ENCODE data around the gene CES4A. TPM values are rescaled to one million over a fixed set of nuclear protein-coding genes. Genes with fewer than 3 reads are reported as not detected.

Gene CES4A
- total RNA-seq, 2 donors from 2014 or later = 5.9 to 7.8 TPM

GRCh38 chr16:67027046-67027445 is 38.7 kb downstream of the CES4A start:
- intact Hi-C loops (cut with DNase I) = no loop called here
- no peak overlapping the region for H3K4me3 ChIP-seq

GRCh38 chr16:67028167-67028695 is 39.8 kb downstream of the CES4A start:
- no peaks in the 10 kb centered on the region for H3K9me3 ChIP-seq
- no peak for TF ChIP-seq CTCF (IDR thresholded peaks at IDR 0.05)
- H3K27me3 ChIP-seq = no peaks in the 10 kb centered on the region
- H3K4me1 ChIP-seq = peaks cover 5% of the 10 kb centered on the region
- no peak for DNase-seq
- peak overlapping the region; percentile 86 for H3K27ac ChIP-seq
- H3K36me3 ChIP-seq = no peaks in the 10 kb centered on the region
- H3K4me3 ChIP-seq = peak overlapping the region; percentile 35
- H3K9ac ChIP-seq (ENCODE audit: low read depth in 2 of 2, low read length in 2 of 2) = peak overlapping the region; percentile 93 to 98
- intact Hi-C loops (cut with DNase I) = no loop called here

More at GRCh38 chr16:67027046-67027445, 38.7 kb downstream of the CES4A start:
- no peak overlapping the region for H3K27ac ChIP-seq
- H3K36me3 ChIP-seq = no peaks in the 10 kb centered on the region
- no peaks in the 10 kb centered on the region for H3K27me3 ChIP-seq
- H3K4me1 ChIP-seq = peaks cover 5% of the 10 kb centered on the region
- no peak overlapping the region for H3K9ac ChIP-seq (ENCODE audit: low read depth in 2 of 2, low read length in 2 of 2)
- DNase-seq = no peak
- TF ChIP-seq CTCF (IDR thresholded peaks at IDR 0.05) = no peak
- no peaks in the 10 kb centered on the region for H3K9me3 ChIP-seq

GRCh38 chr16:67028696-67029253 is 40.4 kb downstream of the CES4A start, which contains the start of gene CBFB:
Gene CBFB, plus strand, starts transcription at chr16:67029149. Its CDS starts 259 bp downstream, at chr16:67029408.
- Histone ChIP-seq H3K4me1 (peaks cover 5% of the 10 kb centered on the region), H3K9me3 (no peaks in the 10 kb centered on the region), H3K36me3 (no peaks in the 10 kb centered on the region), H3K27me3 (no peaks in the 10 kb centered on the region), H3K4me3 (peak within 1 kb of the TSS; percentile 99), H3K27ac (peak within 1 kb of the TSS; percentile 100), H3K9ac (ENCODE audit: low read depth in 2 of 2, low read length in 2 of 2) (peak within 1 kb of the TSS; percentile 95 to 98)
- DNase-seq = peak; percentile 92
- intact Hi-C loops (cut with DNase I) = no loop called here
- no peak for TF ChIP-seq CTCF (IDR thresholded peaks at IDR 0.05)

GRCh38 chr16:67029254-67030096 is 41.1 kb downstream of the CES4A start:
- Histone ChIP-seq H3K27me3 (no peaks in the 10 kb centered on the region), H3K9ac (ENCODE audit: low read depth in 2 of 2, low read length in 2 of 2) (peak overlapping the region; percentile 81 to 95), H3K4me1 (peaks cover 5% of the 10 kb centered on the region), H3K9me3 (no peaks in the 10 kb centered on the region), H3K4me3 (peak overlapping the region; percentile 99), H3K27ac (peak overlapping the region; percentile 100), H3K36me3 (no peaks in the 10 kb centered on the region)
- TF ChIP-seq CTCF (IDR thresholded peaks at IDR 0.05) = no peak
- intact Hi-C loops (cut with DNase I) = no loop called here
- DNase-seq = peak; percentile 71

- Histone ChIP-seq H3K9ac (ENCODE audit: low read depth in 2 of 2, low read length in 2 of 2) (peak overlapping the region; percentile 81 to 95), H3K4me3 (peak overlapping the region; percentile 99), H3K4me1 (peaks cover 5% of the 10 kb centered on the region), H3K36me3 (no peaks in the 10 kb centered on the region), H3K9me3 (no peaks in the 10 kb centered on the region), H3K27ac (peak overlapping the region; percentile 100), H3K27me3 (no peaks in the 10 kb centered on the region)
- no peak for DNase-seq
- TF ChIP-seq CTCF (IDR thresholded peaks at IDR 0.05) = no peak
- intact Hi-C loops (cut with DNase I) = no loop called here
Measured at GRCh38 chr16:67030221-67030962, 42.0 kb downstream of the CES4A start.

Measured in colonic mucosa (tissue), 4 donors.